A549 (cell line): ENCODE results near the gene BCAS3.

ENCODE experiments used
- CEBPB ChIP-seq, 2 experiments: fragments of >200 bp in 1 of 2; sonication (Bioruptor Twin) in 1 of 2; formaldehyde crosslinking in 1 of 2; IDR thresholded peaks; 2 replicates each; pipeline ENCODE4 v1.6.1; 2012 to 2016
- CTCF ChIP-seq: fragments of >200 bp; sonication (Bioruptor Twin); formaldehyde crosslinking; IDR thresholded peaks from 3 replicates; pipeline ENCODE4 v1.5.1; 2016
- HMGXB4 ChIP-seq: fragments of 250-450 bp; sonication (Bioruptor Pico); IDR thresholded peaks from 2 replicates; pipeline ENCODE4 v1.5.0; 2021; ENCODE audit warnings: mild to moderate bottlenecking, moderate library complexity, borderline replicate concordance
- HOXB13 ChIP-seq: fragments of 250-450 bp; sonication (Bioruptor Pico); IDR thresholded peaks from 2 replicates; pipeline ENCODE4 v1.5.0; 2020; ENCODE audit warnings: low read depth, mild to moderate bottlenecking, moderate library complexity
- POLR2A ChIP-seq: IDR thresholded peaks from 2 replicates; pipeline ENCODE4 v1.6.1; 2012; ENCODE audit warnings: mild to moderate bottlenecking, low read length
- RNF2 ChIP-seq: fragments of 200-600 bp; sonication (generic); IDR thresholded peaks from 2 replicates; pipeline ENCODE4 v1.6.1; 2016; ENCODE audit warnings: low read depth, mild to moderate bottlenecking, antibody characterized with exemption, moderate library complexity, borderline replicate concordance

DNA sequence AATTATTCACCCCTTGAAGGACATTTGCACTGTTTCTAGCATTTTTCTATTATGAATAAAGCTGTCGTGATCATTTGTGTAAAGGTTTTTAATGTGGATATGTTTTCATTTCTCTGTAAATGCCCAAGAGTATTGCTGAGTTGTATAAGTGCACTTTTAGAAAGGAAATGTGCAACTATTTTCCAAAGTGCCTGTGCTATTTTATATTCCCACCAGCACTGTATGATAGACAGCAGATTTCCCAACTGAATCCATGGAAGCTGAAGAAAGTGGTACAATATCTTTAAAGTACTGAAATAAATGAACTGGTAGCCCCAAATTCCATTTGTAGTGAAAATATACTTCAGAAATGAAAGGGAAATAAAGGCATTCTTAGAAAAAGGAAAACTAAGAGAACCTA is 238.4 kb downstream of the BCAS3 start:
- TF ChIP-seq POLR2A (no peak), CTCF (no peak), HMGXB4 (CRISPR knock-in tag) (no peak), CEBPB (IDR thresholded peaks at IDR 0.05) (no peak), HOXB13 (CRISPR knock-in tag) (no peak), RNF2 (no peak)
